SK-N-SH (cell line): ENCODE measurements around the gene GDPD4. TPM values are rescaled to one million over a fixed set of nuclear protein-coding genes. Genes with fewer than 3 reads are reported as not detected.

Experiments
- CTCF ChIA-PET: fragments of 300-600, 350-600 bp; formaldehyde crosslinking; extraction: SDS; loops from one replicate; lab custom pipeline; 2021; lab: Yijun Ruan, JAX
- POLR2A ChIA-PET: fragments of 350-600 bp; sonication (Branson Sonifier 250); formaldehyde crosslinking; extraction: SDS; loops from one replicate; lab custom pipeline; 2020; ENCODE audit warnings: antibody characterized with exemption, inconsistent platforms; lab: Yijun Ruan, JAX
- DNase-seq: peaks from one replicate; pipeline ENCODE4 v3.0.0; 2012
- H2AFZ ChIP-seq: fragments of 200-600 bp; sonication (generic); 2 replicates; pipeline ENCODE4 v1.8.1; 2016; ENCODE audit warnings: antibody characterized with exemption, mild to moderate bottlenecking, low read depth
- H3F3A ChIP-seq: fragments of 200-600 bp; sonication (generic); replicated peaks from 2 replicates; pipeline ENCODE3; 2016; ENCODE audit warnings: antibody characterized with exemption, mild to moderate bottlenecking; ENCODE audit not compliant: insufficient read depth
- H3K27ac ChIP-seq, 2 experiments: fragments of 200-500 bp in 1 of 2; fragments of 200-600 bp in 1 of 2; sonication (Bioruptor generic) in 1 of 2; sonication (generic), shearing (Covaris generic) in 1 of 2; 2 replicates each; pipeline versions ENCODE4 v1.5.1 to v1.6.1; 2014 to 2016; ENCODE audit warnings: low read depth in 2 of 2, inconsistent platforms in 1 of 2, low read length in 1 of 2, mild to moderate bottlenecking in 1 of 2, mixed read lengths in 1 of 2
- H3K27me3 ChIP-seq: fragments of 200-600 bp; sonication (generic), shearing (Covaris generic); 2 replicates; pipeline ENCODE4 v1.6.1; 2016; ENCODE audit warnings: mixed run types; ENCODE audit not compliant: insufficient read depth
- H3K36me3 ChIP-seq, 2 experiments: fragments of 200-500 bp in 1 of 2; fragments of 200-600 bp in 1 of 2; sonication (Bioruptor generic) in 1 of 2; sonication (generic) in 1 of 2; replicated peaks in 1 of 2; 2 replicates each; pipeline versions ENCODE3 to v1.5.1; 2014 to 2016; ENCODE audit warnings: low read length in 1 of 2, mild to moderate bottlenecking in 1 of 2; ENCODE audit not compliant: insufficient read depth in 2 of 2, control insufficient read depth in 1 of 2
- H3K4me1 ChIP-seq, 2 experiments: fragments of 200-500 bp in 1 of 2; fragments of 200-600 bp in 1 of 2; sonication (Bioruptor generic) in 1 of 2; sonication (generic), shearing (Covaris generic) in 1 of 2; 2 replicates each; pipeline versions ENCODE4 v1.5.1 to v1.6.1; 2014 to 2016; ENCODE audit warnings: low read depth in 1 of 2, low read length in 1 of 2, mixed run types in 1 of 2; ENCODE audit not compliant: insufficient read depth in 2 of 2, control insufficient read depth in 1 of 2
- H3K4me2 ChIP-seq: fragments of 200-600 bp; sonication (generic), shearing (Covaris generic); 2 replicates; pipeline ENCODE4 v1.6.1; 2017; ENCODE audit warnings: mixed run types
- H3K4me3 ChIP-seq, 2 experiments: fragments of 200-500 bp in 1 of 2; fragments of 200-600 bp in 1 of 2; sonication (Bioruptor generic) in 1 of 2; sonication (generic), shearing (Covaris generic) in 1 of 2; 2 replicates each; pipeline versions ENCODE4 v1.5.1 to v1.8.1; 2014 to 2016; ENCODE audit warnings: low read depth in 2 of 2, inconsistent platforms in 1 of 2, low read length in 1 of 2, mild to moderate bottlenecking in 1 of 2, mixed read lengths in 1 of 2, moderate library complexity in 1 of 2
- H3K79me2 ChIP-seq: fragments of 200-600 bp; sonication (generic); 2 replicates; pipeline ENCODE4 v1.8.1; 2017; ENCODE audit warnings: mild to moderate bottlenecking; ENCODE audit not compliant: insufficient read depth
- H3K9ac ChIP-seq: fragments of 200-600 bp; sonication (generic); 2 replicates; pipeline ENCODE4 v1.6.1; 2017; ENCODE audit warnings: mixed run types
- H3K9me2 ChIP-seq: fragments of 200-600 bp; sonication (generic); 2 replicates; pipeline ENCODE4 v1.6.1; 2017; ENCODE audit warnings: mixed run types
- H3K9me3 ChIP-seq: fragments of 200-600 bp; sonication (generic); 2 replicates; pipeline ENCODE4 v1.6.1; 2017; ENCODE audit warnings: mixed run types, mild to moderate bottlenecking, moderate library complexity
- H4K20me1 ChIP-seq: fragments of 200-600 bp; sonication (generic); 2 replicates; pipeline ENCODE4 v1.6.1; 2017; ENCODE audit warnings: mild to moderate bottlenecking, mixed run types; ENCODE audit not compliant: insufficient read depth
- ELF1 ChIP-seq: IDR thresholded peaks from 2 replicates; pipeline ENCODE4 v1.4.0; 2012
- EP300 ChIP-seq, 2 experiments: IDR thresholded peaks; 2 replicates each; pipeline versions ENCODE4 v1.4.0 to v1.6.1; 2012; ENCODE audit warnings: borderline replicate concordance in 1 of 2, low read depth in 1 of 2, low read length in 1 of 2
- FOSL2 ChIP-seq: IDR thresholded peaks from 2 replicates; pipeline ENCODE4 v1.4.0; 2012; ENCODE audit warnings: low read depth, mild to moderate bottlenecking, moderate library complexity, borderline replicate concordance
- GATA2 ChIP-seq: sonication (generic); formaldehyde crosslinking; IDR thresholded peaks from 2 replicates; pipeline ENCODE4 v1.5.0; 2020; ENCODE audit warnings: mild to moderate bottlenecking, missing genetic modification reagents
- JUND ChIP-seq: IDR thresholded peaks from 2 replicates; pipeline ENCODE4 v1.4.0; 2012
- MXI1 ChIP-seq: IDR thresholded peaks from 2 replicates; pipeline ENCODE4 v1.6.1; 2012; ENCODE audit warnings: mild to moderate bottlenecking, low read depth, low read length, improper control_type of control experiment
- NRF1 ChIP-seq: IDR thresholded peaks from 2 replicates; pipeline ENCODE4 v1.6.1; 2012; ENCODE audit warnings: low read depth, mild to moderate bottlenecking, low read length
- RAD21 ChIP-seq: IDR thresholded peaks from 2 replicates; pipeline ENCODE4 v1.6.1; 2012; ENCODE audit warnings: mild to moderate bottlenecking, low read length
- RXRA ChIP-seq: IDR thresholded peaks from 2 replicates; pipeline ENCODE4 v1.4.0; 2012; ENCODE audit warnings: low read depth, mild to moderate bottlenecking, borderline replicate concordance
- SIN3A ChIP-seq: IDR thresholded peaks from 2 replicates; pipeline ENCODE4 v1.6.1; 2012; ENCODE audit warnings: low read depth, mild to moderate bottlenecking, low read length, moderate library complexity, borderline replicate concordance
- WGBS: methylation state at CpG from one replicate; pipeline ENCODE4 v1.1.6; 2017; ENCODE audit warnings: low lambda C conversion rate; 5-methylcytosine and 5-hydroxymethylcytosine counted together
- polyA plus RNA-seq, 3 experiments: library from polyadenylated mRNA; depleted of rRNA; stranded (reverse); fragments of >200 nt; gene quantifications; 2 replicates each; pipeline ENCODE4 v1.2.3, GENCODE V29; 2012
- TF ChIP-seq, protein P1 (sequence below): fragments of 150-350 bp; IDR thresholded peaks from 2 replicates; pipeline ENCODE4 v1.6.1; 2017; ENCODE audit warnings: antibody characterized with exemption, low read length, low read depth, borderline replicate concordance
- TF ChIP-seq, protein P2 (sequence below): fragments of 200-600 bp; sonication (generic); IDR thresholded peaks from 2 replicates; pipeline ENCODE4 v1.6.1; 2017; ENCODE audit warnings: antibody characterized with exemption, mild to moderate bottlenecking, moderate library complexity
- TF ChIP-seq, protein P3 (sequence below): fragments of 150-350 bp; IDR thresholded peaks from 2 replicates; pipeline ENCODE4 v1.6.1; 2016; ENCODE audit warnings: mild to moderate bottlenecking, low read depth, low read length
- TF ChIP-seq, protein P4 (sequence below): IDR thresholded peaks from 2 replicates; pipeline ENCODE4; 2012
- TF ChIP-seq, protein P5 (sequence below): IDR thresholded peaks from 2 replicates; pipeline ENCODE4 v1.4.0; 2012; ENCODE audit warnings: low read depth, borderline replicate concordance
- TF ChIP-seq, protein P6 (sequence below): IDR thresholded peaks from 2 replicates; pipeline ENCODE4 v1.4.0; 2012; ENCODE audit warnings: low read depth
- TF ChIP-seq, protein P7 (sequence below): IDR thresholded peaks from 2 replicates; pipeline ENCODE4 v1.6.1; 2012; ENCODE audit warnings: mild to moderate bottlenecking, low read depth, low read length, moderate library complexity

GDPD4 gene
- polyA plus RNA-seq, 1 of the 3 experiments (the other 2 are of a cell fraction), result not detected

DNA sequence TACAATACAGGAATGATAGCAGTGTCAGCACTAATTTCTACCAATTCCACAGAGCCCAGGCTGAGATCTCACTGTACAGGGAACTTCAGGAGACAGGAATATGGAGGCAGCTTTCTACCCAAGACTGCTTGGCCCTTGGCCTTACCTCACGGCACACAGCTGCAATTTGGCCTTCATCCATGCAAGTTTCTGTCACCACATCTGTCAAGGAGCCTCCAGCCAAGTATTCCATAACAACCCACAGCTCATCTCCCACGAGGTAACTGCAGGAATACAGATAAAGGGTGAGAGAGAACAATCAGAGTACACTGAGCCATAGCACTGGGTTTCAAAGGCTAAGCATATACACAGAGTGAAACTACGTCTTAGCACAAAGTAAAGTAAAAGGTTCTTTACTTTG lies 39.0 kb upstream of the GDPD4 start:
- no peak for DNase-seq
- H4K20me1 ChIP-seq, result no peaks in the 10 kb centered on the region
- ChIA-PET POLR2A (no interaction called here), CTCF (interaction anchor here (1.2 kb wide), 1 partner anchor 8 kb away, joined by 4 read pairs; no protein-coding TSS in a partner anchor)
- H3F3A ChIP-seq, result peaks cover 6% of the 10 kb centered on the region
- no peaks in the 10 kb centered on the region for H3K4me1 ChIP-seq
- no peak overlapping the region for H3K4me2 ChIP-seq
- 68% methylated on average over 3 of the region's 3 CpGs for WGBS
- no peaks in the 10 kb centered on the region for H3K9me3 ChIP-seq
- peaks cover 0 to 4% of the 10 kb centered on the region in 2 experiments for H3K36me3 ChIP-seq
- H2AFZ ChIP-seq, result no peak overlapping the region
- no peak overlapping the region for H3K27ac ChIP-seq
- no peaks in the 10 kb centered on the region for H3K9me2 ChIP-seq
- no peaks in the 10 kb centered on the region for H3K79me2 ChIP-seq
- H3K4me3 ChIP-seq, result no peak overlapping the region
- TF ChIP-seq, protein P1, sequence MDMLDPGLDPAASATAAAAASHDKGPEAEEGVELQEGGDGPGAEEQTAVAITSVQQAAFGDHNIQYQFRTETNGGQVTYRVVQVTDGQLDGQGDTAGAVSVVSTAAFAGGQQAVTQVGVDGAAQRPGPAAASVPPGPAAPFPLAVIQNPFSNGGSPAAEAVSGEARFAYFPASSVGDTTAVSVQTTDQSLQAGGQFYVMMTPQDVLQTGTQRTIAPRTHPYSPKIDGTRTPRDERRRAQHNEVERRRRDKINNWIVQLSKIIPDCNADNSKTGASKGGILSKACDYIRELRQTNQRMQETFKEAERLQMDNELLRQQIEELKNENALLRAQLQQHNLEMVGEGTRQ, result no peak
- TF ChIP-seq, protein P2, sequence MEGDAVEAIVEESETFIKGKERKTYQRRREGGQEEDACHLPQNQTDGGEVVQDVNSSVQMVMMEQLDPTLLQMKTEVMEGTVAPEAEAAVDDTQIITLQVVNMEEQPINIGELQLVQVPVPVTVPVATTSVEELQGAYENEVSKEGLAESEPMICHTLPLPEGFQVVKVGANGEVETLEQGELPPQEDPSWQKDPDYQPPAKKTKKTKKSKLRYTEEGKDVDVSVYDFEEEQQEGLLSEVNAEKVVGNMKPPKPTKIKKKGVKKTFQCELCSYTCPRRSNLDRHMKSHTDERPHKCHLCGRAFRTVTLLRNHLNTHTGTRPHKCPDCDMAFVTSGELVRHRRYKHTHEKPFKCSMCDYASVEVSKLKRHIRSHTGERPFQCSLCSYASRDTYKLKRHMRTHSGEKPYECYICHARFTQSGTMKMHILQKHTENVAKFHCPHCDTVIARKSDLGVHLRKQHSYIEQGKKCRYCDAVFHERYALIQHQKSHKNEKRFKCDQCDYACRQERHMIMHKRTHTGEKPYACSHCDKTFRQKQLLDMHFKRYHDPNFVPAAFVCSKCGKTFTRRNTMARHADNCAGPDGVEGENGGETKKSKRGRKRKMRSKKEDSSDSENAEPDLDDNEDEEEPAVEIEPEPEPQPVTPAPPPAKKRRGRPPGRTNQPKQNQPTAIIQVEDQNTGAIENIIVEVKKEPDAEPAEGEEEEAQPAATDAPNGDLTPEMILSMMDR, result no peak
- TF ChIP-seq, protein P3, sequence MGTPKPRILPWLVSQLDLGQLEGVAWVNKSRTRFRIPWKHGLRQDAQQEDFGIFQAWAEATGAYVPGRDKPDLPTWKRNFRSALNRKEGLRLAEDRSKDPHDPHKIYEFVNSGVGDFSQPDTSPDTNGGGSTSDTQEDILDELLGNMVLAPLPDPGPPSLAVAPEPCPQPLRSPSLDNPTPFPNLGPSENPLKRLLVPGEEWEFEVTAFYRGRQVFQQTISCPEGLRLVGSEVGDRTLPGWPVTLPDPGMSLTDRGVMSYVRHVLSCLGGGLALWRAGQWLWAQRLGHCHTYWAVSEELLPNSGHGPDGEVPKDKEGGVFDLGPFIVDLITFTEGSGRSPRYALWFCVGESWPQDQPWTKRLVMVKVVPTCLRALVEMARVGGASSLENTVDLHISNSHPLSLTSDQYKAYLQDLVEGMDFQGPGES, result no peak
- no peak for TF ChIP-seq RAD21
- no peak for TF ChIP-seq GATA2 (CRISPR knock-in tag)
- TF ChIP-seq, protein P4, sequence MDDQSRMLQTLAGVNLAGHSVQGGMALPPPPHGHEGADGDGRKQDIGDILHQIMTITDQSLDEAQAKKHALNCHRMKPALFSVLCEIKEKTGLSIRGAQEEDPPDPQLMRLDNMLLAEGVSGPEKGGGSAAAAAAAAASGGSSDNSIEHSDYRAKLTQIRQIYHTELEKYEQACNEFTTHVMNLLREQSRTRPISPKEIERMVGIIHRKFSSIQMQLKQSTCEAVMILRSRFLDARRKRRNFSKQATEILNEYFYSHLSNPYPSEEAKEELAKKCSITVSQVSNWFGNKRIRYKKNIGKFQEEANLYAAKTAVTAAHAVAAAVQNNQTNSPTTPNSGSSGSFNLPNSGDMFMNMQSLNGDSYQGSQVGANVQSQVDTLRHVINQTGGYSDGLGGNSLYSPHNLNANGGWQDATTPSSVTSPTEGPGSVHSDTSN, result no peak
- no peak for TF ChIP-seq FOSL2
- TF ChIP-seq RXRA, result no peak
- TF ChIP-seq, protein P5, sequence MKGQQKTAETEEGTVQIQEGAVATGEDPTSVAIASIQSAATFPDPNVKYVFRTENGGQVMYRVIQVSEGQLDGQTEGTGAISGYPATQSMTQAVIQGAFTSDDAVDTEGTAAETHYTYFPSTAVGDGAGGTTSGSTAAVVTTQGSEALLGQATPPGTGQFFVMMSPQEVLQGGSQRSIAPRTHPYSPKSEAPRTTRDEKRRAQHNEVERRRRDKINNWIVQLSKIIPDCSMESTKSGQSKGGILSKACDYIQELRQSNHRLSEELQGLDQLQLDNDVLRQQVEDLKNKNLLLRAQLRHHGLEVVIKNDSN, result no peak
- TF ChIP-seq, protein P6, sequence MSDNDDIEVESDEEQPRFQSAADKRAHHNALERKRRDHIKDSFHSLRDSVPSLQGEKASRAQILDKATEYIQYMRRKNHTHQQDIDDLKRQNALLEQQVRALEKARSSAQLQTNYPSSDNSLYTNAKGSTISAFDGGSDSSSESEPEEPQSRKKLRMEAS, result no peak
- no peak for TF ChIP-seq NRF1
- TF ChIP-seq ELF1, result no peak
- TF ChIP-seq, protein P7, sequence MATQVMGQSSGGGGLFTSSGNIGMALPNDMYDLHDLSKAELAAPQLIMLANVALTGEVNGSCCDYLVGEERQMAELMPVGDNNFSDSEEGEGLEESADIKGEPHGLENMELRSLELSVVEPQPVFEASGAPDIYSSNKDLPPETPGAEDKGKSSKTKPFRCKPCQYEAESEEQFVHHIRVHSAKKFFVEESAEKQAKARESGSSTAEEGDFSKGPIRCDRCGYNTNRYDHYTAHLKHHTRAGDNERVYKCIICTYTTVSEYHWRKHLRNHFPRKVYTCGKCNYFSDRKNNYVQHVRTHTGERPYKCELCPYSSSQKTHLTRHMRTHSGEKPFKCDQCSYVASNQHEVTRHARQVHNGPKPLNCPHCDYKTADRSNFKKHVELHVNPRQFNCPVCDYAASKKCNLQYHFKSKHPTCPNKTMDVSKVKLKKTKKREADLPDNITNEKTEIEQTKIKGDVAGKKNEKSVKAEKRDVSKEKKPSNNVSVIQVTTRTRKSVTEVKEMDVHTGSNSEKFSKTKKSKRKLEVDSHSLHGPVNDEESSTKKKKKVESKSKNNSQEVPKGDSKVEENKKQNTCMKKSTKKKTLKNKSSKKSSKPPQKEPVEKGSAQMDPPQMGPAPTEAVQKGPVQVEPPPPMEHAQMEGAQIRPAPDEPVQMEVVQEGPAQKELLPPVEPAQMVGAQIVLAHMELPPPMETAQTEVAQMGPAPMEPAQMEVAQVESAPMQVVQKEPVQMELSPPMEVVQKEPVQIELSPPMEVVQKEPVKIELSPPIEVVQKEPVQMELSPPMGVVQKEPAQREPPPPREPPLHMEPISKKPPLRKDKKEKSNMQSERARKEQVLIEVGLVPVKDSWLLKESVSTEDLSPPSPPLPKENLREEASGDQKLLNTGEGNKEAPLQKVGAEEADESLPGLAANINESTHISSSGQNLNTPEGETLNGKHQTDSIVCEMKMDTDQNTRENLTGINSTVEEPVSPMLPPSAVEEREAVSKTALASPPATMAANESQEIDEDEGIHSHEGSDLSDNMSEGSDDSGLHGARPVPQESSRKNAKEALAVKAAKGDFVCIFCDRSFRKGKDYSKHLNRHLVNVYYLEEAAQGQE, result no peak
- no peak for TF ChIP-seq MXI1
- TF ChIP-seq SIN3A, result no peak
- no peak for TF ChIP-seq JUND
- no peak for TF ChIP-seq EP300 (IDR thresholded peaks at IDR 0.05; ENCODE audit: borderline replicate concordance in 1 of 2, low read depth in 1 of 2, low read length in 1 of 2)
- no peak overlapping the region for H3K9ac ChIP-seq
- H3K27me3 ChIP-seq, result no peaks in the 10 kb centered on the region
